Stimulated activated CD4-positive, alpha-beta T cell treated with anti-CD3 and anti-CD28 coated beads, Interleukin-2, amount 100 ng/mL, for 4 hours (primary cell): ENCODE data around the gene CNOT9.

ENCODE experiments used
- DNase-seq: peaks from one replicate; pipeline ENCODE4 v3.0.0-alpha.2; 2020; ENCODE audit warnings: low read depth

CNOT9 gene

GRCh38 chr2:218644721-218645120 lies 76.1 kb downstream of the CNOT9 start:
- no peak for DNase-seq

GRCh38 chr2:218645126-218645525 lies 76.5 kb downstream of the CNOT9 start:
- no peak for DNase-seq
